HepG2 (cell line): Measurements from ENCODE around the gene ABL2. TPM values are rescaled to one million over a fixed set of nuclear protein-coding genes. Genes with fewer than 3 reads are reported as not detected.

Source experiments
- EHMT2 ChIP-seq: fragments of 200-600 bp; sonication (generic); IDR thresholded peaks from 2 replicates; pipeline ENCODE4 v1.7.0; 2017; ENCODE audit warnings: antibody characterized with exemption, low read depth, low read length, borderline replicate concordance
- GABPA ChIP-seq, 2 experiments: IDR thresholded peaks; 2 replicates each; pipeline ENCODE4 v1.6.1; 2011 to 2016; ENCODE audit warnings: low read depth in 2 of 2, low read length in 1 of 2, missing biosample characterization in 1 of 2, missing genetic modification characterization in 1 of 2
- HOXA9 ChIP-seq: sonication (generic); formaldehyde crosslinking; IDR thresholded peaks from 2 replicates; pipeline ENCODE4 v1.8.1; 2022; ENCODE audit warnings: missing genetic modification reagents, mild to moderate bottlenecking, moderate library complexity, borderline replicate concordance
- ISL2 ChIP-seq: sonication (generic); formaldehyde crosslinking; IDR thresholded peaks from 2 replicates; pipeline ENCODE4 v1.5.0; 2020; ENCODE audit warnings: missing genetic modification reagents
- ISX ChIP-seq: sonication (generic); formaldehyde crosslinking; conservative IDR thresholded peaks from 2 replicates; pipeline ENCODE4 v1.5.0; 2020; ENCODE audit warnings: missing genetic modification reagents
- MYNN ChIP-seq: sonication (generic); formaldehyde crosslinking; IDR thresholded peaks from 2 replicates; pipeline ENCODE4 v1.4.0; 2020; ENCODE audit warnings: mild to moderate bottlenecking, low read depth, missing genetic modification reagents
- PPARG ChIP-seq: conservative IDR thresholded peaks from 2 replicates; pipeline ENCODE4 v1.6.1; 2016; ENCODE audit warnings: missing biosample characterization, missing genetic modification reagents
- U2AF2 ChIP-seq: fragments of 200-400 bp; formaldehyde crosslinking; IDR thresholded peaks from 2 replicates; pipeline ENCODE4 v1.6.1; 2017; ENCODE audit warnings: low read depth, mild to moderate bottlenecking, low read length
- WIZ ChIP-seq: sonication (generic); formaldehyde crosslinking; IDR thresholded peaks from 2 replicates; pipeline ENCODE4 v1.5.1; 2020; ENCODE audit warnings: mild to moderate bottlenecking, missing genetic modification reagents
- ZFP36L1 ChIP-seq: sonication (generic); formaldehyde crosslinking; IDR thresholded peaks from 2 replicates; pipeline ENCODE4 v1.8.0; 2022; ENCODE audit warnings: mild to moderate bottlenecking, missing genetic modification reagents, moderate library complexity
- ZNF124 ChIP-seq: sonication (generic); formaldehyde crosslinking; IDR thresholded peaks from 2 replicates; pipeline ENCODE4 v1.4.0; 2020; ENCODE audit warnings: missing genetic modification reagents
- ZNF230 ChIP-seq: sonication (generic); formaldehyde crosslinking; IDR thresholded peaks from 2 replicates; pipeline ENCODE4 v1.4.0; 2020; ENCODE audit warnings: mild to moderate bottlenecking, missing genetic modification reagents
- ZNF576 ChIP-seq: sonication (generic); formaldehyde crosslinking; IDR thresholded peaks from 2 replicates; pipeline ENCODE4 v1.4.0; 2020; ENCODE audit warnings: mild to moderate bottlenecking, missing genetic modification reagents
- ZNF616 ChIP-seq: sonication (generic); formaldehyde crosslinking; IDR thresholded peaks from 2 replicates; pipeline ENCODE4 v1.5.0; 2020; ENCODE audit warnings: low read depth, mild to moderate bottlenecking, missing genetic modification reagents
- ZNF788 ChIP-seq: sonication (generic); formaldehyde crosslinking; IDR thresholded peaks from 2 replicates; pipeline ENCODE4 v1.5.0; 2020; ENCODE audit warnings: mild to moderate bottlenecking, missing genetic modification reagents, borderline replicate concordance
- polyA plus RNA-seq, 8 experiments: library from polyadenylated mRNA; depleted of rRNA in 3 of 8; stranded (reverse) in 7 of 8; unstranded in 1 of 8; fragments of >200 nt; fragmentation: Illumina TruSeq in 4 of 8; extraction: Trizol in 4 of 8; gene quantifications; 2 replicates each; pipeline versions ENCODE4 v1.2.1 to v1.2.3, GENCODE V29; 2011 to 2016; ENCODE audit warnings: low read depth in 4 of 8, missing spikeins in 1 of 8, mixed read lengths in 1 of 8; ENCODE audit not compliant: insufficient read depth in 1 of 8
- total RNA-seq, 5 experiments: library from RNA; depleted of rRNA; stranded (reverse); fragments of >200 nt; fragmentation: Illumina TruSeq; extraction: Trizol; gene quantifications; 2 replicates each; pipeline ENCODE4 v1.2.3, GENCODE V29; 2016; ENCODE audit warnings: low read depth in 1 of 5
- TF ChIP-seq, protein P1 (sequence below): sonication (generic); formaldehyde crosslinking; IDR thresholded peaks from one replicate; pipeline ENCODE4 v1.5.1; 2020; ENCODE audit warnings: mild to moderate bottlenecking, missing genetic modification reagents; ENCODE audit errors: not compliant biosample characterization
- TF ChIP-seq, protein P2 (sequence below): IDR thresholded peaks from 2 replicates; pipeline ENCODE4 v1.6.1; 2016; ENCODE audit warnings: control low read depth
- TF ChIP-seq, protein P3 (sequence below): sonication (generic); formaldehyde crosslinking; IDR thresholded peaks from 2 replicates; pipeline ENCODE4 v1.8.0; 2022; ENCODE audit warnings: mild to moderate bottlenecking, missing genetic modification reagents; ENCODE audit not compliant: insufficient replicate concordance

The ABL2 gene
- total and polyA plus RNA-seq, 2 of the 13 experiments (the other 11 are each of a cell fraction or from before 2014, with no cell fraction given), result 5.8 to 6.0 TPM

- TF ChIP-seq EHMT2 (no peak), GABPA (IDR thresholded peaks at IDR 0.05; ENCODE audit: low read depth, low read length) (no peak), GABPA (CRISPR knock-in tag; IDR thresholded peaks at IDR 0.05; ENCODE audit: low read depth) (peak; percentile 31; the same call in 1 of the 2 replicates), ISX (CRISPR knock-in tag) (no peak), U2AF2 (no peak), PPARG (CRISPR knock-in tag) (peak; percentile 82), ZNF576 (CRISPR knock-in tag) (no peak), ZFP36L1 (CRISPR knock-in tag) (peak; percentile 68; the same call in 1 of the 2 replicates), MYNN (CRISPR knock-in tag) (no peak), ZNF230 (CRISPR knock-in tag) (no peak; the same call in 1 of the 2 replicates), ZNF616 (CRISPR knock-in tag) (no peak), ZNF124 (CRISPR knock-in tag) (0 out of 2 replicates have a peak, but pooled peaks have one; percentile 67), ISL2 (CRISPR knock-in tag) (peak; percentile 93), HOXA9 (CRISPR knock-in tag) (no peak), ZNF788 (CRISPR knock-in tag) (peak; percentile 77; the same call in 1 of the 2 replicates), WIZ (0 out of 2 replicates have a peak, but pooled peaks have one; percentile 68)
- TF ChIP-seq, protein P1, sequence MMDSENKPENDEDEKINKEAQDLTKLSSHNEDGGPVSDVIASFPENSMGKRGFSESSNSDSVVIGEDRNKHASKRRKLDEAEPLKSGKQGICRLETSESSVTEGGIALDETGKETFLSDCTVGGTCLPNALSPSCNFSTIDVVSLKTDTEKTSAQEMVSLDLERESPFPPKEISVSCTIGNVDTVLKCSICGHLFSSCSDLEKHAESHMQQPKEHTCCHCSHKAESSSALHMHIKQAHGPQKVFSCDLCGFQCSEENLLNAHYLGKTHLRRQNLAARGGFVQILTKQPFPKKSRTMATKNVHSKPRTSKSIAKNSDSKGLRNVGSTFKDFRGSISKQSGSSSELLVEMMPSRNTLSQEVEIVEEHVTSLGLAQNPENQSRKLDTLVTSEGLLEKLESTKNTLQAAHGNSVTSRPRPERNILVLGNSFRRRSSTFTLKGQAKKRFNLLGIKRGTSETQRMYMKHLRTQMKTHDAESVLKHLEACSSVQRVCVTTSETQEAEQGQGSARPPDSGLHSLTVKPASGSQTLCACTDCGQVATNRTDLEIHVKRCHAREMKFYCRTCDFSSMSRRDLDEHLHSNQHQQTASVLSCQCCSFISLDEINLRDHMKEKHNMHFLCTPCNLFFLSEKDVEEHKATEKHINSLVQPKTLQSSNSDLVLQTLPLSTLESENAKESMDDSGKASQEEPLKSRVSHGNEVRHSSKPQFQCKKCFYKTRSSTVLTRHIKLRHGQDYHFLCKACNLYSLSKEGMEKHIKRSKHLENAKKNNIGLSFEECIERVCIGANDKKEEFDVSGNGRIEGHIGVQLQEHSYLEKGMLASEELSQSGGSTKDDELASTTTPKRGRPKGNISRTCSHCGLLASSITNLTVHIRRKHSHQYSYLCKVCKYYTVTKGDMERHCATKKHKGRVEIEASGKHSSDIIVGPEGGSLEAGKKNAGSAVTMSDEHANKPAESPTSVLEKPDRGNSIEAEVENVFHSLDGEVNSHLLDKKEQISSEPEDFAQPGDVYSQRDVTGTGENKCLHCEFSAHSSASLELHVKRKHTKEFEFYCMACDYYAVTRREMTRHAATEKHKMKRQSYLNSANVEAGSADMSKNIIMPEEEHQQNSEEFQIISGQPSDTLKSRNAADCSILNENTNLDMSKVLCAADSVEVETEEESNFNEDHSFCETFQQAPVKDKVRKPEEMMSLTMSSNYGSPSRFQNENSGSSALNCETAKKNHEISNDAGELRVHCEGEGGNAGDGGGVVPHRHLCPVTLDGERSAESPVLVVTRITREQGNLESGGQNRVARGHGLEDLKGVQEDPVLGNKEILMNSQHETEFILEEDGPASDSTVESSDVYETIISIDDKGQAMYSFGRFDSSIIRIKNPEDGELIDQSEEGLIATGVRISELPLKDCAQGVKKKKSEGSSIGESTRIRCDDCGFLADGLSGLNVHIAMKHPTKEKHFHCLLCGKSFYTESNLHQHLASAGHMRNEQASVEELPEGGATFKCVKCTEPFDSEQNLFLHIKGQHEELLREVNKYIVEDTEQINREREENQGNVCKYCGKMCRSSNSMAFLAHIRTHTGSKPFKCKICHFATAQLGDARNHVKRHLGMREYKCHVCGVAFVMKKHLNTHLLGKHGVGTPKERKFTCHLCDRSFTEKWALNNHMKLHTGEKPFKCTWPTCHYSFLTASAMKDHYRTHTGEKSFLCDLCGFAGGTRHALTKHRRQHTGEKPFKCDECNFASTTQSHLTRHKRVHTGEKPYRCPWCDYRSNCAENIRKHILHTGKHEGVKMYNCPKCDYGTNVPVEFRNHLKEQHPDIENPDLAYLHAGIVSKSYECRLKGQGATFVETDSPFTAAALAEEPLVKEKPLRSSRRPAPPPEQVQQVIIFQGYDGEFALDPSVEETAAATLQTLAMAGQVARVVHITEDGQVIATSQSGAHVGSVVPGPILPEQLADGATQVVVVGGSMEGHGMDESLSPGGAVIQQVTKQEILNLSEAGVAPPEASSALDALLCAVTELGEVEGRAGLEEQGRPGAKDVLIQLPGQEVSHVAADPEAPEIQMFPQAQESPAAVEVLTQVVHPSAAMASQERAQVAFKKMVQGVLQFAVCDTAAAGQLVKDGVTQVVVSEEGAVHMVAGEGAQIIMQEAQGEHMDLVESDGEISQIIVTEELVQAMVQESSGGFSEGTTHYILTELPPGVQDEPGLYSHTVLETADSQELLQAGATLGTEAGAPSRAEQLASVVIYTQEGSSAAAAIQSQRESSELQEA, result no peak
- TF ChIP-seq, protein P2, sequence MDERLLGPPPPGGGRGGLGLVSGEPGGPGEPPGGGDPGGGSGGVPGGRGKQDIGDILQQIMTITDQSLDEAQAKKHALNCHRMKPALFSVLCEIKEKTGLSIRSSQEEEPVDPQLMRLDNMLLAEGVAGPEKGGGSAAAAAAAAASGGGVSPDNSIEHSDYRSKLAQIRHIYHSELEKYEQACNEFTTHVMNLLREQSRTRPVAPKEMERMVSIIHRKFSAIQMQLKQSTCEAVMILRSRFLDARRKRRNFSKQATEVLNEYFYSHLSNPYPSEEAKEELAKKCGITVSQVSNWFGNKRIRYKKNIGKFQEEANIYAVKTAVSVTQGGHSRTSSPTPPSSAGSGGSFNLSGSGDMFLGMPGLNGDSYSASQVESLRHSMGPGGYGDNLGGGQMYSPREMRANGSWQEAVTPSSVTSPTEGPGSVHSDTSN (CRISPR knock-in tag), result peak; percentile 39; the same call in 1 of the 2 replicates
- TF ChIP-seq, protein P3, sequence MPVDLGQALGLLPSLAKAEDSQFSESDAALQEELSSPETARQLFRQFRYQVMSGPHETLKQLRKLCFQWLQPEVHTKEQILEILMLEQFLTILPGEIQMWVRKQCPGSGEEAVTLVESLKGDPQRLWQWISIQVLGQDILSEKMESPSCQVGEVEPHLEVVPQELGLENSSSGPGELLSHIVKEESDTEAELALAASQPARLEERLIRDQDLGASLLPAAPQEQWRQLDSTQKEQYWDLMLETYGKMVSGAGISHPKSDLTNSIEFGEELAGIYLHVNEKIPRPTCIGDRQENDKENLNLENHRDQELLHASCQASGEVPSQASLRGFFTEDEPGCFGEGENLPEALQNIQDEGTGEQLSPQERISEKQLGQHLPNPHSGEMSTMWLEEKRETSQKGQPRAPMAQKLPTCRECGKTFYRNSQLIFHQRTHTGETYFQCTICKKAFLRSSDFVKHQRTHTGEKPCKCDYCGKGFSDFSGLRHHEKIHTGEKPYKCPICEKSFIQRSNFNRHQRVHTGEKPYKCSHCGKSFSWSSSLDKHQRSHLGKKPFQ, result no peak
Observed at GRCh38 chr1:179104611-179105250, 124.7 kb downstream of the ABL2 start (continued).
